ENCODE data around the gene LILRA2.
"Not testable (repeated sequence)": the region's sequence is repeated elsewhere in the genome, so short reads cannot be mapped to it uniquely, and the experiment has no call there.

GRCh38 chr19:54593931-54594626 lies 20.5 kb downstream of the LILRA2 start:
- TF ChIP-seq CREB5 (CRISPR knock-in tag; IDR thresholded peaks at IDR 0.05; ENCODE audit: low read depth); ZFP3 (CRISPR knock-in tag; IDR thresholded peaks at IDR 0.05); PATZ1 (CRISPR knock-in tag; IDR thresholded peaks at IDR 0.05; ENCODE audit: borderline replicate concordance); GLIS3 (CRISPR knock-in tag; IDR thresholded peaks at IDR 0.05); ARNTL (CRISPR knock-in tag; IDR thresholded peaks at IDR 0.05; ENCODE audit: borderline replicate concordance, low read depth): not testable (repeated sequence)
- TF ChIP-seq, protein P1, sequence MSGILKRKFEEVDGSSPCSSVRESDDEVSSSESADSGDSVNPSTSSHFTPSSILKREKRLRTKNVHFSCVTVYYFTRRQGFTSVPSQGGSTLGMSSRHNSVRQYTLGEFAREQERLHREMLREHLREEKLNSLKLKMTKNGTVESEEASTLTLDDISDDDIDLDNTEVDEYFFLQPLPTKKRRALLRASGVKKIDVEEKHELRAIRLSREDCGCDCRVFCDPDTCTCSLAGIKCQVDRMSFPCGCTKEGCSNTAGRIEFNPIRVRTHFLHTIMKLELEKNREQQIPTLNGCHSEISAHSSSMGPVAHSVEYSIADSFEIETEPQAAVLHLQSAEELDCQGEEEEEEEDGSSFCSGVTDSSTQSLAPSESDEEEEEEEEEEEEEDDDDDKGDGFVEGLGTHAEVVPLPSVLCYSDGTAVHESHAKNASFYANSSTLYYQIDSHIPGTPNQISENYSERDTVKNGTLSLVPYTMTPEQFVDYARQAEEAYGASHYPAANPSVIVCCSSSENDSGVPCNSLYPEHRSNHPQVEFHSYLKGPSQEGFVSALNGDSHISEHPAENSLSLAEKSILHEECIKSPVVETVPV (CRISPR knock-in tag; IDR thresholded peaks at IDR 0.05), result not testable (repeated sequence)

Measured in SK-N-SH treated with all-trans-retinoic acid at 6 μM for 48 hours (cell line).